CD4-positive, alpha-beta T cell treated with Interleukin-21 for 1 hour (primary cell): ENCODE data around the gene P4HA1.

Source experiments
- DNase-seq: peaks from one replicate; pipeline ENCODE4 v3.0.0-alpha.2; 2020

The P4HA1 gene

GRCh38 chr10:72976886-72977285, 119.8 kb downstream of the P4HA1 start:
- no peak for DNase-seq
